Measurements from ENCODE around the gene CPNE2. TPM values are rescaled to one million over a fixed set of nuclear protein-coding genes. Genes with fewer than 3 reads are reported as not detected.

Gene CPNE2
- total RNA-seq, 1 experiment from 2014 or later: 14.5 TPM

GRCh38 chr16:57133031-57133430 lies 40.6 kb downstream of the CPNE2 start:
- CTCF ChIA-PET: interaction anchor here (0.9 kb wide), 1 partner anchor 10 kb away, joined by 3 read pairs; no protein-coding TSS in a partner anchor

GRCh38 chr16:57133886-57134285 lies 41.5 kb downstream of the CPNE2 start:
- TF ChIP-seq CTCF (IDR thresholded peaks at IDR 0.05; ENCODE audit: unreplicated experiment): no peak
- no peak overlapping the region for H3K4me3 Mint-ChIP-seq (ENCODE audit: low read depth, unreplicated experiment)
- no peaks in the 10 kb centered on the region for H3K9me3 Mint-ChIP-seq (ENCODE audit: low read depth, unreplicated experiment)
- CTCF ChIA-PET: interaction anchor here (1.9 kb wide), 1 partner anchor 41 kb away, joined by 5 read pairs; the partner anchor contains the start of gene CPNE2
- H3K27me3 Mint-ChIP-seq (ENCODE audit: unreplicated experiment): no peaks in the 10 kb centered on the region
- DNase-seq: no peak
- H3K4me1 Mint-ChIP-seq (ENCODE audit: low read depth, unreplicated experiment): no peaks in the 10 kb centered on the region
- no TSS peak for BruUV-seq (replicated peaks)
- no peak overlapping the region for H3K27ac Mint-ChIP-seq (ENCODE audit: unreplicated experiment)
- H3K36me3 Mint-ChIP-seq (ENCODE audit: insufficient read depth, unreplicated experiment): peaks cover 10% of the 10 kb centered on the region
- intact Hi-C loops (cut with micrococcal nuclease; ENCODE audit: unreplicated experiment): no loop called here

More at GRCh38 chr16:57133031-57133430, 40.6 kb downstream of the CPNE2 start:
- DNase-seq: no peak
- H3K36me3 Mint-ChIP-seq (ENCODE audit: insufficient read depth, unreplicated experiment): peaks cover 9% of the 10 kb centered on the region
- no peaks in the 10 kb centered on the region for H3K4me1 Mint-ChIP-seq (ENCODE audit: low read depth, unreplicated experiment)
- no peak overlapping the region for H3K4me3 Mint-ChIP-seq (ENCODE audit: low read depth, unreplicated experiment)
- no peak for TF ChIP-seq CTCF (IDR thresholded peaks at IDR 0.05; ENCODE audit: unreplicated experiment)
- H3K27me3 Mint-ChIP-seq (ENCODE audit: unreplicated experiment): no peaks in the 10 kb centered on the region
- no TSS peak for BruUV-seq (replicated peaks)
- no peak overlapping the region for H3K27ac Mint-ChIP-seq (ENCODE audit: unreplicated experiment)
- intact Hi-C loops (cut with micrococcal nuclease; ENCODE audit: unreplicated experiment): no loop called here
- H3K9me3 Mint-ChIP-seq (ENCODE audit: low read depth, unreplicated experiment): no peaks in the 10 kb centered on the region

- no peak for TF ChIP-seq CTCF (IDR thresholded peaks at IDR 0.05; ENCODE audit: unreplicated experiment)
- no peak for DNase-seq
- intact Hi-C loops (cut with micrococcal nuclease; ENCODE audit: unreplicated experiment): no loop called here
Measured at GRCh38 chr16:57134982-57135381, 42.6 kb downstream of the CPNE2 start.

GRCh38 chr16:57137043-57137442 lies 44.7 kb downstream of the CPNE2 start:
- no peak overlapping the region for H3K27ac Mint-ChIP-seq (ENCODE audit: unreplicated experiment)
- intact Hi-C loops (cut with micrococcal nuclease; ENCODE audit: unreplicated experiment): no loop called here
- H3K27me3 Mint-ChIP-seq (ENCODE audit: unreplicated experiment): no peaks in the 10 kb centered on the region
- BruUV-seq (replicated peaks): no TSS peak
- no peaks in the 10 kb centered on the region for H3K9me3 Mint-ChIP-seq (ENCODE audit: low read depth, unreplicated experiment)
- no peaks in the 10 kb centered on the region for H3K4me1 Mint-ChIP-seq (ENCODE audit: low read depth, unreplicated experiment)
- TF ChIP-seq CTCF (IDR thresholded peaks at IDR 0.05; ENCODE audit: unreplicated experiment): no peak
- CTCF ChIA-PET: no interaction called here
- H3K4me3 Mint-ChIP-seq (ENCODE audit: low read depth, unreplicated experiment): no peak overlapping the region
- no peak for DNase-seq
- peaks cover 5% of the 10 kb centered on the region for H3K36me3 Mint-ChIP-seq (ENCODE audit: insufficient read depth, unreplicated experiment)

More at GRCh38 chr16:57134982-57135381, 42.6 kb downstream of the CPNE2 start:
- Mint-ChIP-seq H3K9me3 (ENCODE audit: low read depth, unreplicated experiment) (no peaks in the 10 kb centered on the region), H3K36me3 (ENCODE audit: insufficient read depth, unreplicated experiment) (peaks cover 5% of the 10 kb centered on the region), H3K27ac (ENCODE audit: unreplicated experiment) (no peak overlapping the region), H3K4me3 (ENCODE audit: low read depth, unreplicated experiment) (no peak overlapping the region), H3K27me3 (ENCODE audit: unreplicated experiment) (no peaks in the 10 kb centered on the region), H3K4me1 (ENCODE audit: low read depth, unreplicated experiment) (no peaks in the 10 kb centered on the region)
- no TSS peak for BruUV-seq (replicated peaks)
- CTCF ChIA-PET: interaction anchor here (0.7 to 1.9 kb wide), 2 partner anchors 42 to 51 kb away, joined by 4 to 5 read pairs; partner anchors contain the start of genes CPNE2 and PSME3IP1
